Kidney (tissue), 14 donors: ENCODE results near the gene REC8. TPM values are rescaled to one million over a fixed set of nuclear protein-coding genes. Genes with fewer than 3 reads are reported as not detected.
A peak's percentile ranks its signal among the peaks of the same experiment; 100 is the strongest.

ENCODE experiments used
- DNase-seq, 5 donors: peaks; one replicate each; pipeline ENCODE4 v3.0.0-alpha.2; 2013 to 2020
- FAIRE-seq: peaks from 2 replicates; lab custom pipeline; 2012; peaks lifted over from hg19 to GRCh38; lab: Jason Lieb, UNC
- H3K27ac ChIP-seq, 2 donors: one replicate each; pipeline ENCODE4 v1.7.0; 2013; ENCODE audit warnings: low read depth in 2 of 2, low read length in 2 of 2, inconsistent platforms in 1 of 2
- H3K27me3 ChIP-seq: one replicate; pipeline ENCODE4 v1.7.1; 2013; ENCODE audit warnings: low read length, inconsistent platforms; ENCODE audit not compliant: control insufficient read depth, insufficient read depth
- H3K36me3 ChIP-seq, 3 donors: one replicate each; pipeline versions ENCODE4 v1.7.0 to v1.7.1; 2013; ENCODE audit warnings: low read length in 3 of 3, control low read depth in 1 of 3, inconsistent platforms in 1 of 3; ENCODE audit not compliant: insufficient read depth in 3 of 3, control insufficient read depth in 2 of 3
- H3K4me1 ChIP-seq, 3 donors: one replicate each; pipeline versions ENCODE4 v1.7.0 to v1.7.1; 2013; ENCODE audit warnings: low read length in 3 of 3, inconsistent platforms in 1 of 3, low read depth in 1 of 3; ENCODE audit not compliant: control insufficient read depth in 2 of 3, insufficient read depth in 2 of 3
- H3K4me3 ChIP-seq, 3 donors: one replicate each; pipeline versions ENCODE4 v1.7.0 to v1.8.1; 2013; ENCODE audit warnings: low read length in 3 of 3, control low read depth in 1 of 3, inconsistent platforms in 1 of 3
- H3K9ac ChIP-seq, 3 donors: one replicate each; pipeline versions ENCODE4 v1.7.0 to v1.7.1; 2013; ENCODE audit warnings: low read length in 3 of 3, control low read depth in 1 of 3, inconsistent platforms in 1 of 3
- H3K9me3 ChIP-seq, 3 donors: one replicate each; pipeline versions ENCODE4 v1.7.0 to v1.7.1; 2013; ENCODE audit warnings: low read length in 3 of 3, control low read depth in 1 of 3, inconsistent platforms in 1 of 3; ENCODE audit not compliant: control insufficient read depth in 2 of 3, insufficient read depth in 1 of 3
- intact Hi-C: fragments of 100-400 bp; cut with DNase I; formaldehyde crosslinking; loops from one replicate; pipeline ENCODE4 v1.11.1; 2022
- polyA plus RNA-seq: library from polyadenylated mRNA; stranded (reverse); fragments of 350-450 nt; fragmentation: Illumina TruSeq; extraction: RNeasy Lipid Tissue Mini Kit (QIAGEN cat#74804); gene quantifications from one replicate; pipeline ENCODE4 v1.2.3, GENCODE V29; 2014; ENCODE audit warnings: low read depth, low replicate concordance; ENCODE audit not compliant: insufficient read depth
- total RNA-seq: library from RNA; stranded (reverse); fragmentation: NEBNext Ultra II Directional; extraction: Animal tissue kit (Norgen Biotek cat#: 25700); gene quantifications from one replicate; pipeline ENCODE4 v1.2.1, GENCODE V29; 2021
- TF ChIP-seq, protein P1 (sequence below): IDR thresholded peaks from 3 replicates; pipeline ENCODE4 v1.5.1; 2012; ENCODE audit warnings: mild to moderate bottlenecking, moderate library complexity, borderline replicate concordance; ENCODE audit not compliant: insufficient read depth; ENCODE audit errors: extremely low read depth
- donor health status: control.
- donor health status: control.
- donor health status: control.
- donor health status: control.
- donor health status: control.
- donor health status: DM: yes; HTN: yes; CAD: no.
- donor health status: Normal renal cell carcinoma (clear cell type).

The REC8 gene
- total and polyA plus RNA-seq, 2 donors from 2014 or later = 39.9 to 51.4 TPM

DNA sequence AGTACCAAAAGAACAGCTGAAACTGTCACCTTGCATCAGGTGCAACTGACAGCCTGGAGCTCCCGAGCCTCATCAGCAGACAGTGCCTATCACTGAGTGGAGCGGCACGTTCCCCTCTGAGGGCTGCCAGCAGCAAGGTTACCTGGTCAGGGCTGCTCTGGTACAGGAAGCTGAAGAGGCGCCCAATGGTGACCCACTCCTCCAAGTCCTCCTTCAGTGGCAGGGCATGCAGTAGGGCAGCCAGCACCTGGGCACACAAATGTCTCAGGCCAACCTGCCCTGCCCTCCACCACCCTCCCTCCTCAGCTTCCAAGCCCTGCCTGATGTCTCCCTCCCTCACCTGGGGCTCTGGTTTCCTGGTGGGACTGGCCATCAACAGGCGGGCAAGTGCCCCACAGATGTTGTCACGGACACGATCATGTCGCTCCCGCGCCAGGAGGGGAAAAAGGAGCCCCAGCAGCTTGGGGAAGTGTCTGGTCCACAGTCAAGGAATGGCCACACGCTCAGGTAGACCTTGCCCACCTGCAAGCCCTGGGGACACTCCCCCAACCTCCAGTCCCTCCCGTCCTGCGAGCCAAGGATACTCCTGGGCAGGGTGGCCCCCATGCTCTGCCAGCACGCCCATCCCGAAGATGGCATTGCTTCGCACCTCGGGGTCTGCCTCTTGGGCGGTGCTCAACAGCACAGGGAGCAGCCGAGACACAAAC, 9.6 kb downstream of the REC8 start:
- Histone ChIP-seq H3K27me3 (no peaks in the 10 kb centered on the region), H3K4me1 (peaks cover 0 to 18% (median 15%) of the 10 kb centered on the region in 3 donors), H3K27ac (peak overlapping the region; percentile 39 to 92), H3K9me3 (no peaks in the 10 kb centered on the region), H3K4me3 (no peak overlapping the region), H3K9ac (no peak overlapping the region), H3K36me3 (peaks cover 0 to 43% (median 27%) of the 10 kb centered on the region in 3 donors)
- TF ChIP-seq, protein P1, sequence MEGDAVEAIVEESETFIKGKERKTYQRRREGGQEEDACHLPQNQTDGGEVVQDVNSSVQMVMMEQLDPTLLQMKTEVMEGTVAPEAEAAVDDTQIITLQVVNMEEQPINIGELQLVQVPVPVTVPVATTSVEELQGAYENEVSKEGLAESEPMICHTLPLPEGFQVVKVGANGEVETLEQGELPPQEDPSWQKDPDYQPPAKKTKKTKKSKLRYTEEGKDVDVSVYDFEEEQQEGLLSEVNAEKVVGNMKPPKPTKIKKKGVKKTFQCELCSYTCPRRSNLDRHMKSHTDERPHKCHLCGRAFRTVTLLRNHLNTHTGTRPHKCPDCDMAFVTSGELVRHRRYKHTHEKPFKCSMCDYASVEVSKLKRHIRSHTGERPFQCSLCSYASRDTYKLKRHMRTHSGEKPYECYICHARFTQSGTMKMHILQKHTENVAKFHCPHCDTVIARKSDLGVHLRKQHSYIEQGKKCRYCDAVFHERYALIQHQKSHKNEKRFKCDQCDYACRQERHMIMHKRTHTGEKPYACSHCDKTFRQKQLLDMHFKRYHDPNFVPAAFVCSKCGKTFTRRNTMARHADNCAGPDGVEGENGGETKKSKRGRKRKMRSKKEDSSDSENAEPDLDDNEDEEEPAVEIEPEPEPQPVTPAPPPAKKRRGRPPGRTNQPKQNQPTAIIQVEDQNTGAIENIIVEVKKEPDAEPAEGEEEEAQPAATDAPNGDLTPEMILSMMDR = no peak
- intact Hi-C loops = no loop called here
- DNase-seq (peak in 1 of 5 donors; percentile 72), FAIRE-seq (no peak)

GRCh38 chr14:24182110-24182882, 10.4 kb downstream of the REC8 start:
- Histone ChIP-seq H3K9me3 (no peaks in the 10 kb centered on the region), H3K36me3 (peaks cover 0 to 45% (median 27%) of the 10 kb centered on the region in 3 donors), H3K4me3 (no peak overlapping the region), H3K4me1 (peaks cover 0 to 18% (median 15%) of the 10 kb centered on the region in 3 donors), H3K9ac (no peak overlapping the region), H3K27me3 (no peaks in the 10 kb centered on the region), H3K27ac (no peak overlapping the region)
- TF ChIP-seq, protein P1 = no peak
- intact Hi-C loops = no loop called here
- FAIRE-seq (no peak), DNase-seq (peak in 1 of 5 donors; percentile 64)

GRCh38 chr14:24183014-24183481, 11.2 kb downstream of the REC8 start:
- TF ChIP-seq, protein P1 = no peak

More at GRCh38 chr14:24183014-24183481, 11.2 kb downstream of the REC8 start:
- no peak for FAIRE-seq
- Histone ChIP-seq H3K9ac (no peak overlapping the region), H3K4me1 (peaks cover 0 to 26% (median 22%) of the 10 kb centered on the region in 3 donors), H3K27me3 (no peaks in the 10 kb centered on the region), H3K9me3 (no peaks in the 10 kb centered on the region), H3K36me3 (peaks cover 0 to 45% (median 27%) of the 10 kb centered on the region in 3 donors), H3K4me3 (no peak overlapping the region), H3K27ac (no peak overlapping the region)
- intact Hi-C loops = no loop called here
- no peak for DNase-seq
